Uterus (tissue), 4 donors: ENCODE data around the gene NOTCH1. TPM values are rescaled to one million over a fixed set of nuclear protein-coding genes. Genes with fewer than 3 reads are reported as not detected.

ENCODE experiments used
- DNase-seq, 2 donors: peaks; one replicate each; pipeline ENCODE4 v3.0.0-alpha.2; 2019 to 2020
- H3K27ac ChIP-seq, 2 donors: fragments of 200-600 bp; sonication (generic); 1 replicate in 1 of 2; 2 replicates in 1 of 2; pipeline ENCODE4 v1.5.1; 2016 to 2018
- H3K27me3 ChIP-seq, 2 donors: fragments of 200-600 bp; sonication (generic); one replicate each; pipeline ENCODE4 v1.5.1; 2018 to 2019; ENCODE audit warnings: control low read depth in 1 of 2
- H3K36me3 ChIP-seq, 2 donors: fragments of 200-600 bp; sonication (generic); one replicate each; pipeline ENCODE4 v1.5.1; 2019; ENCODE audit warnings: control low read depth in 1 of 2
- H3K4me1 ChIP-seq, 2 donors: fragments of 200-600 bp; sonication (generic); one replicate each; pipeline ENCODE4 v1.5.1; 2018 to 2019; ENCODE audit warnings: control low read depth in 1 of 2
- H3K4me3 ChIP-seq, 2 donors: fragments of 200-600 bp; sonication (generic); 1 replicate in 1 of 2; 2 replicates in 1 of 2; pipeline ENCODE4 v1.5.1; 2018 to 2019; ENCODE audit warnings: mild to moderate bottlenecking in 1 of 2
- H3K9me3 ChIP-seq, 2 donors: fragments of 200-600 bp; sonication (generic); one replicate each; pipeline ENCODE4 v1.5.1; 2019; ENCODE audit warnings: control low read depth in 1 of 2
- POLR2A ChIP-seq, 2 donors: fragments of 450-650 bp; IDR thresholded peaks; one replicate each; pipeline ENCODE4 v1.6.1; 2016; ENCODE audit warnings: antibody characterized with exemption in 2 of 2, mild to moderate bottlenecking in 1 of 2, moderate library complexity in 1 of 2
- intact Hi-C: fragments of 100-400 bp; cut with DNase I; formaldehyde crosslinking; loops from one replicate; pipeline ENCODE4 v1.15.1; 2023; ENCODE audit warnings: low total_unique reads
- total RNA-seq, 4 donors: library from RNA; depleted of rRNA in 3 of 4; stranded (reverse); fragments of >200 nt in 3 of 4; gene quantifications; one replicate each; pipeline versions ENCODE4 v1.1.0 to v1.2.4, GENCODE V29; 2014 to 2023
- TF ChIP-seq, protein P1 (sequence below), 4 experiments: fragments of 200-600 bp in 2 of 4; fragments of 450-650 bp in 2 of 4; sonication (generic) in 2 of 4; IDR thresholded peaks; one replicate each; pipeline ENCODE4 v1.5.1; 2016 to 2019; ENCODE audit warnings: antibody characterized with exemption in 4 of 4, mild to moderate bottlenecking in 2 of 4, moderate library complexity in 1 of 4
- donor health status: DM: yes; HTN: yes; CAD: no.

The NOTCH1 gene
- total RNA-seq, 4 donors from 2014 or later = 19.7 to 109 (median 35.6) TPM

DNA sequence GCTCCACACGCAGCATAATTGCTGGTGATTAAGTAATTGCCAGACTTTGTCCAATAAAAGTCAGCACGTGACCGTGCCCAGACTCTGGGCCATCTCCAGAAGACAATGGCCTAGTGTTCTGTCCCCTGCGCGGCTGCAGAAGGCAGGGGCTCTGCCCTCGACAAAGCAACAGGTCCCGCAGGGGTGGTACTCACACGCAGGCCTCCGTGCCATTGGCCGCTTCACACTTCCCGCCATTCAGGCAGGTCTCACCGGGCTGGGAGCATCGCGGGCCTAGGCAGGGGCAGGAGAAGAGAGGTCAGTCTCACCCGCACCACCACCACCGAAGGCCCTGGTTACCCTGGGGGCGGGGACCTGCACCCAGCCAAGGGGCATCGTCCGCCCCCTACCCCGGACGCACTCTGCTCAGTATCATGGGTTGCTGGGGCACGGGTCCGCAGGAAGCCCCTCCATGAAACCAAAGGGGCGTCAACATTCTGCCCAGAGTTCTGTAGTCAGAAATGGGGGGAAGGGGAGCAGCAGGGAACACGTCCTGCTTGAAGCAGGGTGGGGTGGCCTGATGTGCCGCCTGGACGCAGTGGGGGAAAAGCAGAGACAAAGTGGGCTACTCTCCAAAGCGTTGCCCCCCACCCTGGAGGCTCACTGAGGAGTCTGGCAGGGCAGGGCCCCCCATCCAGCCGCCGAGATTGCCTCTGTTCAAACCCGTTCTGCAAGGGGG lies 1.9 kb downstream of the NOTCH1 start:
- intact Hi-C loops = loop anchor here (10.0 kb wide), 1 partner anchor 59 kb away; the partner anchor contains the start of gene SEC16A
- Histone ChIP-seq H3K27me3 (no peaks in the 10 kb centered on the region), H3K27ac (peak overlapping the region; percentile 83 to 90), H3K4me1 (peaks cover 0 to 25% of the 10 kb centered on the region in 2 donors), H3K9me3 (no peaks in the 10 kb centered on the region), H3K36me3 (no peaks in the 10 kb centered on the region), H3K4me3 (peak overlapping the region; percentile 56 to 84)
- no peak for DNase-seq
- TF ChIP-seq, protein P1, sequence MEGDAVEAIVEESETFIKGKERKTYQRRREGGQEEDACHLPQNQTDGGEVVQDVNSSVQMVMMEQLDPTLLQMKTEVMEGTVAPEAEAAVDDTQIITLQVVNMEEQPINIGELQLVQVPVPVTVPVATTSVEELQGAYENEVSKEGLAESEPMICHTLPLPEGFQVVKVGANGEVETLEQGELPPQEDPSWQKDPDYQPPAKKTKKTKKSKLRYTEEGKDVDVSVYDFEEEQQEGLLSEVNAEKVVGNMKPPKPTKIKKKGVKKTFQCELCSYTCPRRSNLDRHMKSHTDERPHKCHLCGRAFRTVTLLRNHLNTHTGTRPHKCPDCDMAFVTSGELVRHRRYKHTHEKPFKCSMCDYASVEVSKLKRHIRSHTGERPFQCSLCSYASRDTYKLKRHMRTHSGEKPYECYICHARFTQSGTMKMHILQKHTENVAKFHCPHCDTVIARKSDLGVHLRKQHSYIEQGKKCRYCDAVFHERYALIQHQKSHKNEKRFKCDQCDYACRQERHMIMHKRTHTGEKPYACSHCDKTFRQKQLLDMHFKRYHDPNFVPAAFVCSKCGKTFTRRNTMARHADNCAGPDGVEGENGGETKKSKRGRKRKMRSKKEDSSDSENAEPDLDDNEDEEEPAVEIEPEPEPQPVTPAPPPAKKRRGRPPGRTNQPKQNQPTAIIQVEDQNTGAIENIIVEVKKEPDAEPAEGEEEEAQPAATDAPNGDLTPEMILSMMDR (IDR thresholded peaks at IDR 0.05) = no peak
- no peak for TF ChIP-seq POLR2A (IDR thresholded peaks at IDR 0.05)

DNA sequence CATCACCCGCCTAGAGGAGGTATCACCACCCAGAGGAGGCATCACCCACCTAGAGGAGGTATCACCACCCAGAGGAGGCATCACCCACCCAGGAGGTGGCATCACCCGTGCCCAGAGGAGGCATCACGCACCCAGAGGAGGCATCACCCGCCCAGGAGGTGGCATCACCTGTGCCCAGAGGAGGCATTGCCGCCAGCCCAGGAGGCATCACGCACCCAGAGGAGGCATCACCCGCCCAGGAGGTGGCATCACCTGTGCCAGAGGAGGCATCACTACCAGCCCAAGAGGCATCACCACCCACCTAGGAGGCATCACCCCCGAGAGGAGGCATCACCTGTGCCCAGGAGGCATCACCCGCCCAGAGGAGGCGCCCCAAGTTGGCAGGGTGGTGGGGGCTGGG lies 2.6 kb downstream of the NOTCH1 start:
- intact Hi-C loops = loop anchor here (10.0 kb wide), 1 partner anchor 58 kb away; the partner anchor contains the start of gene SEC16A
- Histone ChIP-seq H3K9me3 (no peaks in the 10 kb centered on the region), H3K4me3 (no peak overlapping the region), H3K27me3 (no peaks in the 10 kb centered on the region), H3K27ac (peak overlapping the region; percentile 35 to 90), H3K36me3 (no peaks in the 10 kb centered on the region), H3K4me1 (peaks cover 0 to 25% of the 10 kb centered on the region in 2 donors)
- DNase-seq = no peak
- TF ChIP-seq, protein P1 (IDR thresholded peaks at IDR 0.05) = no peak
- no peak for TF ChIP-seq POLR2A (IDR thresholded peaks at IDR 0.05)

GRCh38 chr9:136542241-136543040 lies 3.4 kb downstream of the NOTCH1 start:
- no peaks in the 10 kb centered on the region for H3K9me3 ChIP-seq
- TF ChIP-seq, protein P1 (IDR thresholded peaks at IDR 0.05) = no peak
- TF ChIP-seq POLR2A (IDR thresholded peaks at IDR 0.05) = no peak
- peak overlapping the region; percentile 75 to 90 for H3K27ac ChIP-seq
- intact Hi-C loops = loop anchor here (10.0 kb wide), 1 partner anchor 58 kb away; the partner anchor contains the start of gene SEC16A
- H3K4me1 ChIP-seq = peaks cover 0 to 19% of the 10 kb centered on the region in 2 donors
- no peaks in the 10 kb centered on the region for H3K27me3 ChIP-seq
- no peak for DNase-seq
- no peak overlapping the region for H3K4me3 ChIP-seq
- H3K36me3 ChIP-seq = no peaks in the 10 kb centered on the region

GRCh38 chr9:136541709-136542108 lies 4.1 kb downstream of the NOTCH1 start:
- intact Hi-C loops = loop anchor here (10.0 kb wide), 1 partner anchor 57 kb away; the partner anchor contains the start of gene SEC16A
- Histone ChIP-seq H3K27me3 (no peaks in the 10 kb centered on the region), H3K27ac (peak overlapping the region; percentile 75 to 86), H3K9me3 (no peaks in the 10 kb centered on the region), H3K4me3 (no peak overlapping the region), H3K4me1 (peaks cover 0 to 12% of the 10 kb centered on the region in 2 donors), H3K36me3 (no peaks in the 10 kb centered on the region)
- no peak for DNase-seq
- no peak for TF ChIP-seq POLR2A (IDR thresholded peaks at IDR 0.05)
- TF ChIP-seq, protein P1 (IDR thresholded peaks at IDR 0.05) = no peak
